Coronary artery (tissue), 2 donors: Measurements from ENCODE around the gene ARL3.

Experiments
- DNase-seq: peaks from one replicate; pipeline ENCODE4 v3.0.0-alpha.2; 2017; ENCODE audit warnings: low spot score
- H3K27ac ChIP-seq, 2 donors: fragments of 200-600 bp; sonication (generic); one replicate each; pipeline ENCODE4 v1.5.1; 2016 to 2019
- H3K4me3 ChIP-seq: fragments of 200-600 bp; sonication (generic); 2 replicates; pipeline ENCODE4 v1.5.1; 2016; ENCODE audit warnings: mild to moderate bottlenecking, moderate library complexity
- TF ChIP-seq, protein P1 (sequence below): fragments of 200-600 bp; sonication (generic); IDR thresholded peaks from one replicate; pipeline ENCODE4 v1.5.1; 2019; ENCODE audit warnings: antibody characterized with exemption

The ARL3 gene

DNA sequence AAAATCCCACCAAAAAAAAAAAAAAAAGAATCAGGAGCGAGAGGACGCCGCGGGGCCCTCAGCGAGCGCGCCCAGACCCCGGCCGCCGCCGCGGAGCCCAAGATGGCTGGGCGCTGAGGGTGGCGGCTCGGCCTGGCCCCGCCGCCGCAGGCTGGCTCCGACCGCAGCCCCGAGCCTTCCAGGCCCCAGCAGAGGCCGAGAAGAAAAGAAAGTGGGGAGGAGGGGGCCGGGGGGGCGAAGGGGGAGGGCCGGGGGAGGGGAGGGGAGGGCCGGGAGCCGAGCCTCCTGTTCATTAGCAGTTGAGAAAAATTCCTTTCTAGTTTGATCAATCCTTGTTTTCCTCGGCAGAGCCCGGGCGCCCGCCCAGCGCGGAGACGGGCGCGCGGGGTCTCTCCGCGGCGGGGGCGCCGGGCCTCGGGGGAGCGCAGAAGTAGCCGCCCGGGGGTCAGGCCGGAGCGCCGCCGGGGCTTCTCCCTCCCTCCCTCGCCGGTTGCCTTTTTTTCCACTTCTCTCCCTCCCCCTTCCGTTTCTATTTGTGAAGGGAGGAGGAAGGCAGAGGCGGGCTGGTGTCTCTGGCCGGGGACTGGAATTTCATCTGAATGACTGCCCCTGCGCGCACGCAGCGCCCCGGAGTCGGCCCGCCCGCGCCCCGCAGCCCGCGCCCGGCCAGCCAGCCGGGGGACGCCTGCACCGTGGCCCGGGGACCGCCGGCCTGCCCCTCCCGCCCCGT is 70.7 kb downstream of the ARL3 start:
- no peak for DNase-seq
- peak overlapping the region; percentile 93 to 100 for H3K27ac ChIP-seq
- TF ChIP-seq, protein P1, sequence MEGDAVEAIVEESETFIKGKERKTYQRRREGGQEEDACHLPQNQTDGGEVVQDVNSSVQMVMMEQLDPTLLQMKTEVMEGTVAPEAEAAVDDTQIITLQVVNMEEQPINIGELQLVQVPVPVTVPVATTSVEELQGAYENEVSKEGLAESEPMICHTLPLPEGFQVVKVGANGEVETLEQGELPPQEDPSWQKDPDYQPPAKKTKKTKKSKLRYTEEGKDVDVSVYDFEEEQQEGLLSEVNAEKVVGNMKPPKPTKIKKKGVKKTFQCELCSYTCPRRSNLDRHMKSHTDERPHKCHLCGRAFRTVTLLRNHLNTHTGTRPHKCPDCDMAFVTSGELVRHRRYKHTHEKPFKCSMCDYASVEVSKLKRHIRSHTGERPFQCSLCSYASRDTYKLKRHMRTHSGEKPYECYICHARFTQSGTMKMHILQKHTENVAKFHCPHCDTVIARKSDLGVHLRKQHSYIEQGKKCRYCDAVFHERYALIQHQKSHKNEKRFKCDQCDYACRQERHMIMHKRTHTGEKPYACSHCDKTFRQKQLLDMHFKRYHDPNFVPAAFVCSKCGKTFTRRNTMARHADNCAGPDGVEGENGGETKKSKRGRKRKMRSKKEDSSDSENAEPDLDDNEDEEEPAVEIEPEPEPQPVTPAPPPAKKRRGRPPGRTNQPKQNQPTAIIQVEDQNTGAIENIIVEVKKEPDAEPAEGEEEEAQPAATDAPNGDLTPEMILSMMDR = no peak
- peak overlapping the region; percentile 77 for H3K4me3 ChIP-seq

DNA sequence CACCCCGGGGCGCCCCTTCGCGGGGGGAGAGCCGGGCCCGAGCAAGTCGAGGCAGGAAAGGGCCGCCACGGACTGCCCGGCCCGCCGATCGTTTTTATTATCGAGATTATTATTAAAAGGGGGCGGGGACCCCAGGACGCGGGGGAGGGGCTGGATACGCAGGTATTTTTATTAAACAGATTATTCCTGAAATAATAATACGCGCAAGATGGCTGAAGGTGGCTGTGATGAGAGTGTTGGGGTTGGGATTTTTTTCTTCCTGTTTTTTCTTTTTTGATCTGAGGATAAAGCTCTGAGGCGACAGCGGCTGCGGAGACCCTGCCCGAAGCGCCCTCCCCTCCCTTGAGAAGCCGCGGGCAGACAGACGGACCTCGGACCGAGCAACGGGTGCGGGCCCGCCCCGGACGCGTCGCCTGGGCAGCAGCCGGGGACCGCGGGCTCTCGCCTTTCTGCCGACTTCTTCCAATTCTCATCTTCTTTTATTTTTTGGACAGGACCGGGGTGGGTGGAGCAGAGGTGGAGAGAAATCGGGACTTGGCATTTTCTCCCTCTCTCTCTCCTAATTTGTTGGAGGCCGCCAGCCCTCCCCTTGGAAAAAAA is 71.4 kb downstream of the ARL3 start:
- peak overlapping the region; percentile 77 for H3K4me3 ChIP-seq
- TF ChIP-seq, protein P1 = no peak
- peak overlapping the region; percentile 93 to 100 for H3K27ac ChIP-seq
- DNase-seq = peak; percentile 84

- peak; percentile 99 for DNase-seq
- H3K27ac ChIP-seq = peak overlapping the region; percentile 93 to 100
- TF ChIP-seq, protein P1 = no peak
- H3K4me3 ChIP-seq = peak overlapping the region; percentile 77
These were observed 72.1 kb downstream of the ARL3 start for GRCh38 chr10:102641880-102642735.

GRCh38 chr10:102641402-102641801 is 72.8 kb downstream of the ARL3 start:
- DNase-seq = no peak
- H3K27ac ChIP-seq = peak overlapping the region; percentile 93 to 100
- TF ChIP-seq, protein P1 = no peak
- H3K4me3 ChIP-seq = peak overlapping the region; percentile 77

GRCh38 chr10:102639537-102639936 is 74.7 kb downstream of the ARL3 start:
- TF ChIP-seq, protein P1 = no peak
- no peak for DNase-seq
- H3K27ac ChIP-seq = no peak overlapping the region
- H3K4me3 ChIP-seq = no peak overlapping the region

DNA sequence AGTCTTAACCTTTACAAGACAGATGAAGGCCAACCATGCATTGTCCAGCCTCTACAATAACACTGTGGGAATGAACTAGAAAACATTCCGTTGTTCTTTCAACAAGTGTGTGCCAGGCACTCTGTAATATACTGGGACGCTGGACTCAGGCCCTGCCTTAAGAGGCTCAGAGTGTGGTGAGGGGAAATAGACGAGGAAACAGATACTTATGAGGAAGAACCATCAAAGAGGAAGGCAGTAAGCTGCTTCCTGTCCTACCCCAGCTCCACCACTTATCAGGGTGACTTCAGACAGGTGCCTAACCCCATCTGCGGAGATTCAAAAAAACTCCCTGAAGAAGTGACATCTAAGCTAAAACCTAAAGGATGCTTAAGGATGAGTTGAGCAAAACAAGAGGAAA is 78.8 kb downstream of the ARL3 start:
- no peak for DNase-seq
- TF ChIP-seq, protein P1 = no peak
- no peak overlapping the region for H3K4me3 ChIP-seq
- H3K27ac ChIP-seq = no peak overlapping the region
